Suppressor macrophage (primary cell): ENCODE measurements around the gene CYB5RL.
"Not testable (repeated sequence)": the region's sequence is repeated elsewhere in the genome, so short reads cannot be mapped to it uniquely, and the experiment has no call there.

Experiments used
- DNase-seq, 4 experiments: peaks; one replicate each; pipeline ENCODE4 v3.0.0-alpha.2; 2020 to 2022
- total RNA-seq, 17 experiments: gene quantifications; one replicate each; lab custom pipeline; 2026; ENCODE audit warnings: mixed read lengths in 6 of 17, inconsistent platforms in 3 of 17; lab: John Stamatoyannopoulos, UW

Gene CYB5RL
- 0.50 to 9.7 (median 7.2) reads per million in 17 experiments for total RNA-seq

- DNase-seq, result peak; percentile 92 to 97 (median 94)
These were observed at the start of gene CYB5RL, which contains the start of gene MRPL37 for GRCh38 chr1:54199765-54200518. CYB5RL (minus strand) TSS chr1:54200030; CDS start chr1:54195616, 4,414 bp downstream. MRPL37 (plus strand) TSS chr1:54200167; CDS start chr1:54200244, 77 bp downstream.

GRCh38 chr1:54248966-54249365 is 49.1 kb upstream of the CYB5RL start:
- DNase-seq, result peak in 2 of 4 experiments; percentile 26 to 45

GRCh38 chr1:54247863-54248515 is 48.2 kb upstream of the CYB5RL start:
- peak; percentile 38 to 84 (median 64) for DNase-seq

GRCh38 chr1:54246116-54246721 is 46.4 kb upstream of the CYB5RL start:
- DNase-seq, result no peak

GRCh38 chr1:54245501-54245900 is 45.7 kb upstream of the CYB5RL start:
- DNase-seq, result no peak

GRCh38 chr1:54244655-54245054 is 44.8 kb upstream of the CYB5RL start:
- no peak for DNase-seq

- no peak for DNase-seq
These were observed 43.2 kb upstream of the CYB5RL start for GRCh38 chr1:54243022-54243421.

- peak; percentile 41 to 70 (median 55) for DNase-seq
These were observed 41.5 kb upstream of the CYB5RL start for GRCh38 chr1:54241364-54241763.

GRCh38 chr1:54240741-54241335 is 41.0 kb upstream of the CYB5RL start:
- no peak for DNase-seq

GRCh38 chr1:54239631-54240031 is 39.8 kb upstream of the CYB5RL start:
- DNase-seq, result no peak

GRCh38 chr1:54239035-54239383 is 39.2 kb upstream of the CYB5RL start:
- DNase-seq, result peak in 1 of 4 experiments; percentile 34

GRCh38 chr1:54238353-54239034 is 38.7 kb upstream of the CYB5RL start:
- peak; percentile 83 to 94 (median 92) for DNase-seq

GRCh38 chr1:54237586-54237985 is 37.8 kb upstream of the CYB5RL start:
- peak; percentile 42 to 70 (median 55) for DNase-seq

GRCh38 chr1:54234284-54234683 is 34.5 kb upstream of the CYB5RL start:
- peak in 2 of 4 experiments; percentile 28 to 38 for DNase-seq

- not testable (repeated sequence) for DNase-seq
These were observed 33.4 kb upstream of the CYB5RL start for GRCh38 chr1:54233196-54233595.

- DNase-seq, result peak; percentile 68 to 88 (median 72)
These were observed 30.9 kb upstream of the CYB5RL start for GRCh38 chr1:54230507-54231339.

GRCh38 chr1:54229281-54229891 is 29.6 kb upstream of the CYB5RL start:
- DNase-seq, result peak; percentile 67 to 84 (median 77)

- DNase-seq, result no peak
These were observed 28.8 kb upstream of the CYB5RL start for GRCh38 chr1:54228638-54229079.

- peak; percentile 69 to 86 (median 80) for DNase-seq
These were observed 28.1 kb upstream of the CYB5RL start for GRCh38 chr1:54227891-54228310.

GRCh38 chr1:54227091-54227602 is 27.3 kb upstream of the CYB5RL start:
- peak; percentile 91 to 97 (median 93) for DNase-seq
